Fibroblast of upper back skin (primary cell): Measurements from ENCODE around the gene GTF3A.
"Not testable (repeated sequence)": the region's sequence is repeated elsewhere in the genome, so short reads cannot be mapped to it uniquely, and the experiment has no call there.

Experiments
- DNase-seq: peaks from one replicate; pipeline ENCODE4 v3.0.0-alpha.2; 2013

GTF3A gene

GRCh38 chr13:27424246-27425157 lies at the start of gene GTF3A:
Gene GTF3A, plus strand, starts transcription at chr13:27424619.
- peak; percentile 83 for DNase-seq

GRCh38 chr13:27374650-27375049 lies 49.8 kb upstream of the GTF3A start:
- DNase-seq = peak; percentile 82

- DNase-seq = peak; percentile 77
Observed at GRCh38 chr13:27375686-27376326, 48.6 kb upstream of the GTF3A start.

- no peak for DNase-seq
Observed at GRCh38 chr13:27379126-27379525, 45.3 kb upstream of the GTF3A start.

- peak; percentile 48 for DNase-seq
Observed at GRCh38 chr13:27379694-27380641, 44.5 kb upstream of the GTF3A start.

- DNase-seq = no peak
Observed at GRCh38 chr13:27381601-27382000, 42.8 kb upstream of the GTF3A start.

- no peak for DNase-seq
Observed at GRCh38 chr13:27383104-27383921, 41.1 kb upstream of the GTF3A start.

GRCh38 chr13:27384285-27384684 lies 40.1 kb upstream of the GTF3A start:
- no peak for DNase-seq

- no peak for DNase-seq
Observed at GRCh38 chr13:27388241-27388640, 36.2 kb upstream of the GTF3A start.

GRCh38 chr13:27389891-27390290 lies 34.5 kb upstream of the GTF3A start:
- DNase-seq = no peak

- no peak for DNase-seq
Observed at GRCh38 chr13:27391471-27391870, 32.9 kb upstream of the GTF3A start.

- DNase-seq = no peak
Observed at GRCh38 chr13:27393101-27393500, 31.3 kb upstream of the GTF3A start.

GRCh38 chr13:27395007-27395510 lies 29.4 kb upstream of the GTF3A start:
- DNase-seq = no peak

- no peak for DNase-seq
Observed at GRCh38 chr13:27396252-27396846, 28.1 kb upstream of the GTF3A start.

- no peak for DNase-seq
Observed at GRCh38 chr13:27398360-27398759, 26.1 kb upstream of the GTF3A start.

GRCh38 chr13:27400405-27400804 lies 24.0 kb upstream of the GTF3A start:
- not testable (repeated sequence) for DNase-seq

- no peak for DNase-seq
Observed at GRCh38 chr13:27401210-27401609, 23.2 kb upstream of the GTF3A start.

- DNase-seq = peak; percentile 88
Observed at GRCh38 chr13:27403203-27403678, 21.2 kb upstream of the GTF3A start.

GRCh38 chr13:27403727-27404385 lies 20.6 kb upstream of the GTF3A start:
- DNase-seq = no peak

GRCh38 chr13:27404680-27405079 lies 19.7 kb upstream of the GTF3A start:
- DNase-seq = no peak
